ENCODE data around the gene SH3PXD2A.

SH3PXD2A gene

DNA sequence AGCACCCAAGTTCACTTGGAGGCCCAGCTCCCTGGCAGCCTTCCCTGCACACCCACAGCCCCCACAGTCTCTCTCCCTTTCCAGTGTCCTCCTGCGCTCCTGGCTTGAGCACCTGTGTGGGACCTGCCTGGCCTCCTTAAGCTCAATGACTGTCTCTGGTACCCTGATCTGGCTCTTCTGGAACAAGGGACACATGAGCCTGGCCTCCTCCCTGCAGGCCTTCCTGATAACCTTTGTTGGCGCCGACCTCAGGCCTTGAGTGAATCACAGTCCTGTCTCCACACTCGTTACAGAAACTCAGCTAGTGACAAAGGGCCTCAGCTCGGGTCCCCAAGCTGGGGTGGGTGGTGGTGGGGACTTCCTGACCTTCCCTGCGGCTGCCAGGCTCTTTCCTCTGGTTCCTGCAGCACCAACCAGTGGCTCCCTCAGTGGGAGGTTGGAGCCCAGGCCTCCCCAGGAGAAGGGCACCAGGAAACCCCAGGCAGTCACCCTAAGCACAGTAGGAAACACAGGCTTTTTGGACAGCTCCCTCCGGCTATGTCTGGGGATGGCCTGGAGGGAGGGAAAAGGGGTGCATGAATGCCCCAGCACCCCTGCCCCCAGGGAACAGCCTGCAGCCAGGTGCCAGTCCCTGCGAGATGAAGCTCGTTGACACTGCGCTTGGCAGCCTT is 147.3 kb downstream of the SH3PXD2A start:
- H3K79me2 ChIP-seq (ENCODE audit: insufficient read depth, low read depth), result no peaks in the 10 kb centered on the region
- H3K27ac ChIP-seq, result no peak overlapping the region
- H4K20me1 ChIP-seq (ENCODE audit: insufficient read depth), result no peaks in the 10 kb centered on the region
- no peak overlapping the region for H3K4me2 ChIP-seq
- H3K4me3 ChIP-seq (IDR thresholded peaks at IDR 0.05; ENCODE audit: insufficient read depth, low read depth, low read length), result no peak overlapping the region
- TF ChIP-seq, protein P1, sequence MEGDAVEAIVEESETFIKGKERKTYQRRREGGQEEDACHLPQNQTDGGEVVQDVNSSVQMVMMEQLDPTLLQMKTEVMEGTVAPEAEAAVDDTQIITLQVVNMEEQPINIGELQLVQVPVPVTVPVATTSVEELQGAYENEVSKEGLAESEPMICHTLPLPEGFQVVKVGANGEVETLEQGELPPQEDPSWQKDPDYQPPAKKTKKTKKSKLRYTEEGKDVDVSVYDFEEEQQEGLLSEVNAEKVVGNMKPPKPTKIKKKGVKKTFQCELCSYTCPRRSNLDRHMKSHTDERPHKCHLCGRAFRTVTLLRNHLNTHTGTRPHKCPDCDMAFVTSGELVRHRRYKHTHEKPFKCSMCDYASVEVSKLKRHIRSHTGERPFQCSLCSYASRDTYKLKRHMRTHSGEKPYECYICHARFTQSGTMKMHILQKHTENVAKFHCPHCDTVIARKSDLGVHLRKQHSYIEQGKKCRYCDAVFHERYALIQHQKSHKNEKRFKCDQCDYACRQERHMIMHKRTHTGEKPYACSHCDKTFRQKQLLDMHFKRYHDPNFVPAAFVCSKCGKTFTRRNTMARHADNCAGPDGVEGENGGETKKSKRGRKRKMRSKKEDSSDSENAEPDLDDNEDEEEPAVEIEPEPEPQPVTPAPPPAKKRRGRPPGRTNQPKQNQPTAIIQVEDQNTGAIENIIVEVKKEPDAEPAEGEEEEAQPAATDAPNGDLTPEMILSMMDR (conservative IDR thresholded peaks at IDR 0.05; ENCODE audit: low read depth, low read length), result no peak
- H2AFZ ChIP-seq (ENCODE audit: low read depth), result no peak overlapping the region
- H3K27me3 ChIP-seq (ENCODE audit: insufficient read depth, low read depth), result no peaks in the 10 kb centered on the region
- H3K4me1 ChIP-seq (ENCODE audit: low read depth, poor library complexity, severe bottlenecking), result peaks cover 12% of the 10 kb centered on the region
- no peaks in the 10 kb centered on the region for H3K36me3 ChIP-seq (ENCODE audit: insufficient read depth)
- H3K9ac ChIP-seq, result no peak overlapping the region

DNA sequence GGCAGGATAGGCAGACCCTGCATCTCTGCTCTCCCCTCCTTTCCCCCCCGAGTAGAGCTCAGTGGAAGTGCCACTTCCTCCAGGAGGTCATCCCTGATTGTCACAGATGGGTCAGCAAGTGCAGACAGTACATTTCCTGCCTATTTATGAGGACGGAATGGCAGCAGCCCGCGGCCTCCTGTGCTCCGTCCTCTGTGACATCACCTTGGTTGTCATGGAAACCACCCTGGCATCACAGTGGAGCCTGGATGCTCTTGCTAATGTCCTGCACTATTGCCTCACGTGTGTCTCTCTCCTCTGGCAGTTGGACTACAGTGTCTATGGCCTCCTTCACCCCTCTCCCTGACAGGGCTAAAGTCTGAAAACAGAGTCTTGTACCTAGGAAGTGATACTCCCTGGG is 148.6 kb downstream of the SH3PXD2A start:
- H3K79me2 ChIP-seq (ENCODE audit: insufficient read depth, low read depth), result no peaks in the 10 kb centered on the region
- H4K20me1 ChIP-seq (ENCODE audit: insufficient read depth), result no peaks in the 10 kb centered on the region
- no peak overlapping the region for H3K9ac ChIP-seq
- no peak overlapping the region for H3K27ac ChIP-seq
- H3K4me1 ChIP-seq (ENCODE audit: low read depth, poor library complexity, severe bottlenecking), result peaks cover 12% of the 10 kb centered on the region
- H3K4me3 ChIP-seq (IDR thresholded peaks at IDR 0.05; ENCODE audit: insufficient read depth, low read depth, low read length), result no peak overlapping the region
- no peaks in the 10 kb centered on the region for H3K36me3 ChIP-seq (ENCODE audit: insufficient read depth)
- TF ChIP-seq, protein P1 (conservative IDR thresholded peaks at IDR 0.05; ENCODE audit: low read depth, low read length), result no peak
- no peak overlapping the region for H2AFZ ChIP-seq (ENCODE audit: low read depth)
- no peaks in the 10 kb centered on the region for H3K27me3 ChIP-seq (ENCODE audit: insufficient read depth, low read depth)
- H3K4me2 ChIP-seq, result no peak overlapping the region

DNA sequence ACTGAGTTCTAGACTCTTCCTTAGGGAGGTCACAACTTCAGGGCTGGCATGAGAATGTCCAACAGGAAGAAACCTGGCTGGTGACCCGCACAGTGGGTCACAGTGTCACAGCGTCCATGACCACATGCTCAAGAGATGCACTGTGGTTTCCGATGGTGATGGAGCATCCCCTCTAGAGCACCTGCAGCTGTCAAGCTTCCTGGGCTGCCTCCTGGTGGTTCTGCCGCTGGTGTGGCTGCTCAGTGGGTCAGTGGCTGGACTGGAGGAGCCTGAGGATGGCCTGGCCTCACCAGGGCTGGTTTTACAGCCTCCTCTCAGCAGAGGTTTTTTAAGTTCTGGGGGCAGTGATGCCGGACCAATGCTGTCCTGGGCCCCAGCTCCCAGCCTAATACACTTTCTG is 149.3 kb downstream of the SH3PXD2A start:
- H3K9ac ChIP-seq, result no peak overlapping the region
- no peak overlapping the region for H3K27ac ChIP-seq
- H3K4me2 ChIP-seq, result no peak overlapping the region
- H3K36me3 ChIP-seq (ENCODE audit: insufficient read depth), result no peaks in the 10 kb centered on the region
- TF ChIP-seq, protein P1 (conservative IDR thresholded peaks at IDR 0.05; ENCODE audit: low read depth, low read length), result no peak
- H3K79me2 ChIP-seq (ENCODE audit: insufficient read depth, low read depth), result no peaks in the 10 kb centered on the region
- no peaks in the 10 kb centered on the region for H3K27me3 ChIP-seq (ENCODE audit: insufficient read depth, low read depth)
- H3K4me1 ChIP-seq (ENCODE audit: low read depth, poor library complexity, severe bottlenecking), result peaks cover 12% of the 10 kb centered on the region
- no peak overlapping the region for H2AFZ ChIP-seq (ENCODE audit: low read depth)
- H3K4me3 ChIP-seq (IDR thresholded peaks at IDR 0.05; ENCODE audit: insufficient read depth, low read depth, low read length), result no peak overlapping the region
- no peaks in the 10 kb centered on the region for H4K20me1 ChIP-seq (ENCODE audit: insufficient read depth)

DNA sequence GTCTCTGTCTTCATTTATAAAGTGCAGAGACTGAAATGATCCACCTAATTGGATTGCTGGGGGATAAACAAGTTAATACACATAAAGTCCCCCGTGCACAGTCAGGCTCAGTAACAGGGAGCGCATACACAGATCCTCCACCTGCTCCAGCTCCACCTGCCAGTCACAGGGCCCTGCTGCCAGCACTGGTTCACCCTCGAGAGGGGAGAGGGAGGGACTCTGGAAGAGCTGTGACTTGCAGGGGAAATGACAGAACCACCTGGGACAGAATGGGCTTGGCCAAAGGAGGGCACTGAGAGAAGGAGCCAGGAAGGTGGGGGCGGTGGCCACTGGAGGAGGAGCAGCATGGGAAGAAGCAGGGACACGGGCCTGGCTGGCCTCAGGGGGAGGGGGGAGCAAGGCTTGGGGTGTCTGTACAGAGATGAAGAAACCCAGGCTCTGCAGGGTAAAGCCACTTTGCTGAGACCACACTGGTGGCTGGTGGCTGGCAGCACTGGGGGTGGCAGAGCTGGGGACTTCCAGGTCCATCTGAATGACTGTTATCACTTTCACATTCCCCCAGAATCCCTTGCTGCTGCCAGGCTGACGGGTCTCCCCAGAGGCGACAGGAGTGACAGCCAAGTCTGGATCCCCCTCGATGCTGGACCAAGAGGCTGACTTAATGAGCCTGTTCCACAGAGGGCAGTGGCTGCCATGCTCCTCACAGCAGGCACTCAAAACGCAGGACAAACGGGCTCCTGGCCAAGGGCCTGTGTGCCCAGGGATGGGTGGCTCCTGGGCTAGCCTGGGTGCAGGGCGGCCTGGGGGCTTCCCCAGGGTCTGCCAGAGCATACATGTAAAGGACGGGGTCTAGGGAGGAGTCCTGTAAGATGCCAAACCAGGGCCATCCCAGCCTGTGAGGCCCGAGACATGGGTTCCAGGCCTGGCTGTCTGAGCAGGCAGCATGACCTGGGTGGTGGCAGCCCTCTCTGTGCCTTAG is 151.1 kb downstream of the SH3PXD2A start:
- H3K27me3 ChIP-seq (ENCODE audit: insufficient read depth, low read depth), result no peaks in the 10 kb centered on the region
- no peak overlapping the region for H3K4me2 ChIP-seq
- no peaks in the 10 kb centered on the region for H4K20me1 ChIP-seq (ENCODE audit: insufficient read depth)
- TF ChIP-seq, protein P1 (conservative IDR thresholded peaks at IDR 0.05; ENCODE audit: low read depth, low read length), result no peak
- H3K4me1 ChIP-seq (ENCODE audit: low read depth, poor library complexity, severe bottlenecking), result peaks cover 8% of the 10 kb centered on the region
- no peaks in the 10 kb centered on the region for H3K79me2 ChIP-seq (ENCODE audit: insufficient read depth, low read depth)
- no peaks in the 10 kb centered on the region for H3K36me3 ChIP-seq (ENCODE audit: insufficient read depth)
- H3K27ac ChIP-seq, result no peak overlapping the region
- H3K9ac ChIP-seq, result no peak overlapping the region; the same call in 1 of the 2 replicates
- H3K4me3 ChIP-seq (IDR thresholded peaks at IDR 0.05; ENCODE audit: insufficient read depth, low read depth, low read length), result no peak overlapping the region
- H2AFZ ChIP-seq (ENCODE audit: low read depth), result no peak overlapping the region

All from KMS-11 (cell line).